ENCODE data around the gene ZNF318. TPM values are rescaled to one million over a fixed set of nuclear protein-coding genes. Genes with fewer than 3 reads are reported as not detected.
A peak's percentile ranks its signal among the peaks of the same experiment; 100 is the strongest.
"Not testable (repeated sequence)": the region's sequence is repeated elsewhere in the genome, so short reads cannot be mapped to it uniquely, and the experiment has no call there.

Gene ZNF318
- 10 to 100 TPM in 3 of 4 donors, 1 to 10 TPM in 1; 3.8 to 38.0 (median 24.0) TPM for total RNA-seq

- intact Hi-C loops (cut with DNase I; ENCODE audit: low total_unique reads) = loop anchor here (10.0 kb wide), 1 partner anchor 125 kb away; no protein-coding TSS in a partner anchor
- H3K4me3 ChIP-seq = peak within 1 kb of the TSS; percentile 63 to 78
- TF ChIP-seq CTCF (IDR thresholded peaks at IDR 0.05) (peak in 1 of 4 experiments; percentile 5), POLR2A (IDR thresholded peaks at IDR 0.05) (peak; percentile 40 to 53)
- no peaks in the 10 kb centered on the region for H3K4me1 ChIP-seq
- no peaks in the 10 kb centered on the region for H3K9me3 ChIP-seq
- H3K27me3 ChIP-seq = no peaks in the 10 kb centered on the region
- H3K36me3 ChIP-seq = no peaks in the 10 kb centered on the region
- peak; percentile 95 to 97 for DNase-seq
- H3K27ac ChIP-seq = peak within 1 kb of the TSS; percentile 82 to 83
Measured at GRCh38 chr6:43369174-43370002, at the start of gene ZNF318. Gene ZNF318, minus strand, starts transcription at chr6:43369647. Its CDS starts 282 bp downstream, at chr6:43369365.

- H3K36me3 ChIP-seq = no peaks in the 10 kb centered on the region
- no peak overlapping the region for H3K4me3 ChIP-seq
- no peaks in the 10 kb centered on the region for H3K27me3 ChIP-seq
- no peaks in the 10 kb centered on the region for H3K9me3 ChIP-seq
- no peak for TF ChIP-seq CTCF (IDR thresholded peaks at IDR 0.05)
- TF ChIP-seq POLR2A (IDR thresholded peaks at IDR 0.05) = no peak
- H3K4me1 ChIP-seq = no peaks in the 10 kb centered on the region
- H3K27ac ChIP-seq = no peak overlapping the region
- intact Hi-C loops (cut with DNase I; ENCODE audit: low total_unique reads) = no loop called here
- no peak for DNase-seq
Measured at GRCh38 chr6:43416935-43417334, 47.5 kb upstream of the ZNF318 start.

GRCh38 chr6:43415275-43415674 lies 45.8 kb upstream of the ZNF318 start:
- H3K9me3 ChIP-seq; H3K36me3 ChIP-seq; H3K4me3 ChIP-seq; DNase-seq; H3K27ac ChIP-seq; H3K4me1 ChIP-seq; intact Hi-C loops (cut with DNase I; ENCODE audit: low total_unique reads); H3K27me3 ChIP-seq: not testable (repeated sequence)

GRCh38 chr6:43413002-43413401 lies 43.6 kb upstream of the ZNF318 start:
- Histone ChIP-seq H3K36me3 (no peaks in the 10 kb centered on the region), H3K27me3 (no peaks in the 10 kb centered on the region), H3K4me3 (no peak overlapping the region), H3K27ac (no peak overlapping the region), H3K9me3 (no peaks in the 10 kb centered on the region), H3K4me1 (no peaks in the 10 kb centered on the region)
- DNase-seq = no peak
- TF ChIP-seq CTCF (IDR thresholded peaks at IDR 0.05) (no peak), POLR2A (IDR thresholded peaks at IDR 0.05) (no peak)
- intact Hi-C loops (cut with DNase I; ENCODE audit: low total_unique reads) = no loop called here

- Histone ChIP-seq H3K4me3 (no peak overlapping the region), H3K9me3 (no peaks in the 10 kb centered on the region), H3K27ac (no peak overlapping the region), H3K36me3 (no peaks in the 10 kb centered on the region), H3K27me3 (no peaks in the 10 kb centered on the region), H3K4me1 (no peaks in the 10 kb centered on the region)
- TF ChIP-seq POLR2A (IDR thresholded peaks at IDR 0.05) (no peak), CTCF (IDR thresholded peaks at IDR 0.05) (no peak)
- no peak for DNase-seq
- intact Hi-C loops (cut with DNase I; ENCODE audit: low total_unique reads) = no loop called here
Measured at GRCh38 chr6:43412541-43412940, 43.1 kb upstream of the ZNF318 start.

- H3K4me1 ChIP-seq; H3K27ac ChIP-seq; H3K9me3 ChIP-seq; DNase-seq; intact Hi-C loops (cut with DNase I; ENCODE audit: low total_unique reads); H3K27me3 ChIP-seq; H3K36me3 ChIP-seq; H3K4me3 ChIP-seq: not testable (repeated sequence)
Measured at GRCh38 chr6:43410776-43411175, 41.3 kb upstream of the ZNF318 start.
